Stimulated activated CD8-positive, alpha-beta memory T cell treated with anti-CD3 and anti-CD28 coated beads, Interleukin-12 subunit alpha, Interleukin-12 subunit beta, amount 100 ng/mL, for 24 hours (primary cell): ENCODE measurements around the gene NKRF.
"Not testable (repeated sequence)": the region's sequence is repeated elsewhere in the genome, so short reads cannot be mapped to it uniquely, and the experiment has no call there.

Experiments used
- DNase-seq: peaks from one replicate; pipeline ENCODE4 v3.0.0-alpha.2; 2020; ENCODE audit errors: extremely low read depth

NKRF gene

GRCh38 chrX:119606280-119607017 is at the start of gene NKRF:
Gene NKRF, minus strand, starts transcription at chrX:119606424.
- peak; percentile 71 for DNase-seq

- peak; percentile 11 for DNase-seq
Measured at GRCh38 chrX:119655125-119655524, 48.9 kb upstream of the NKRF start.

GRCh38 chrX:119654112-119654531 is 47.9 kb upstream of the NKRF start:
- no peak for DNase-seq

- DNase-seq, result no peak
Measured at GRCh38 chrX:119648421-119648775, 42.2 kb upstream of the NKRF start.

- DNase-seq, result peak; percentile 27
Measured at GRCh38 chrX:119647552-119648420, 41.6 kb upstream of the NKRF start.

- DNase-seq, result no peak
Measured at GRCh38 chrX:119647089-119647488, 40.9 kb upstream of the NKRF start.

- DNase-seq, result no peak
Measured at GRCh38 chrX:119646515-119646914, 40.3 kb upstream of the NKRF start.

GRCh38 chrX:119643696-119644095 is 37.5 kb upstream of the NKRF start:
- DNase-seq, result no peak

- DNase-seq, result no peak
Measured at GRCh38 chrX:119640731-119641170, 34.5 kb upstream of the NKRF start.

- DNase-seq, result no peak
Measured at GRCh38 chrX:119638725-119639471, 32.7 kb upstream of the NKRF start.

GRCh38 chrX:119637421-119637820 is 31.2 kb upstream of the NKRF start:
- DNase-seq, result not testable (repeated sequence)

GRCh38 chrX:119636419-119636818 is 30.2 kb upstream of the NKRF start:
- DNase-seq, result no peak

- no peak for DNase-seq
Measured at GRCh38 chrX:119635799-119636198, 29.6 kb upstream of the NKRF start.

GRCh38 chrX:119635179-119635578 is 29.0 kb upstream of the NKRF start:
- no peak for DNase-seq

- no peak for DNase-seq
Measured at GRCh38 chrX:119625843-119626242, 19.6 kb upstream of the NKRF start.

- DNase-seq, result no peak
Measured at GRCh38 chrX:119624951-119625668, 18.9 kb upstream of the NKRF start.

GRCh38 chrX:119624417-119624816 is 18.2 kb upstream of the NKRF start:
- DNase-seq, result no peak

- no peak for DNase-seq
Measured at GRCh38 chrX:119622356-119623232, 16.4 kb upstream of the NKRF start.

- no peak for DNase-seq
Measured at GRCh38 chrX:119618439-119618838, 12.2 kb upstream of the NKRF start.

- DNase-seq, result no peak
Measured at GRCh38 chrX:119617517-119618164, 11.4 kb upstream of the NKRF start.
